ENCODE measurements around the gene NCBP3. TPM values are rescaled to one million over a fixed set of nuclear protein-coding genes. Genes with fewer than 3 reads are reported as not detected.

Gene NCBP3
- total and polyA plus RNA-seq, 9 of the 15 experiments (the other 6 are each of a cell fraction or from before 2014, with no cell fraction given): 3.1 to 25.5 (median 20.5) TPM

- TF ChIP-seq MYC (IDR thresholded peaks at IDR 0.05; ENCODE audit: low read depth, low read length): 0 out of 2 replicates have a peak, but pooled peaks have one; percentile 17
- no peak for TF ChIP-seq MYC (CRISPR knock-in tag; IDR thresholded peaks at IDR 0.05; ENCODE audit: borderline replicate concordance, low read depth)
- no peak for TF ChIP-seq HLTF (IDR thresholded peaks at IDR 0.05)
- peak; percentile 98 for TF ChIP-seq RBM25 (IDR thresholded peaks at IDR 0.05; ENCODE audit: low read depth, low read length, severe bottlenecking)
- TF ChIP-seq MAZ (CRISPR knock-in tag; conservative IDR thresholded peaks at IDR 0.05 in 1 of 2, IDR thresholded peaks at IDR 0.05 in 1 of 2): peak; percentile 98 to 99
- no peak for TF ChIP-seq NR2C2 (CRISPR knock-in tag; IDR thresholded peaks at IDR 0.05)
- peak; percentile 19; the same call in 1 of the 2 replicates for TF ChIP-seq NR2C2 (tag; IDR thresholded peaks at IDR 0.05)
- peak; percentile 47 for TF ChIP-seq FOS (IDR thresholded peaks at IDR 0.05; ENCODE audit: extremely low read depth, insufficient read length)
- TF ChIP-seq SRSF1 (IDR thresholded peaks at IDR 0.05; ENCODE audit: low read depth, low read length): no peak
- TF ChIP-seq PHF20 (IDR thresholded peaks at IDR 0.05; ENCODE audit: partially characterized antibody): peak; percentile 30
Measured at GRCh38 chr17:3893003-3893719, 47.1 kb upstream of the NCBP3 start, which contains the start of gene CAMKK1 (continued).
